ENCODE measurements around the gene RABAC1. TPM values are rescaled to one million over a fixed set of nuclear protein-coding genes. Genes with fewer than 3 reads are reported as not detected.

The RABAC1 gene
- total and polyA plus RNA-seq, 2 experiments from 2014 or later = 405 to 470 TPM

GRCh38 chr19:41932720-41933332 lies 26.3 kb downstream of the RABAC1 start:
- no peaks in the 10 kb centered on the region for H3K9me2 ChIP-seq (ENCODE audit: insufficient read depth)
- no peaks in the 10 kb centered on the region for H3F3A ChIP-seq (ENCODE audit: insufficient read depth)
- in situ Hi-C loops (cut with MboI) = no loop called here
- H4K20me1 ChIP-seq (ENCODE audit: insufficient read depth) = no peaks in the 10 kb centered on the region
- H3K4me2 ChIP-seq (ENCODE audit: unreplicated experiment) = peak overlapping the region; percentile 2
- DNase-seq = peak; percentile 50
- 5 to 6% methylated on average over 28 to 29 of the region's 29 CpGs for WGBS, 2 experiments (ENCODE audit: low coverage in 1 of 2, low lambda C conversion rate in 2 of 2, missing lambda C conversion rate in 2 of 2)
- H3K36me3 ChIP-seq (ENCODE audit: low read depth) = no peaks in the 10 kb centered on the region
- TF ChIP-seq EZH2phosphoT487 (IDR thresholded peaks at IDR 0.05; ENCODE audit: insufficient read depth, low read depth) (no peak), EZH2 (IDR thresholded peaks at IDR 0.05; ENCODE audit: insufficient read depth, poor library complexity, severe bottlenecking) (peak; percentile 42)
- H3K4me3 ChIP-seq = no peak overlapping the region
- H3K79me2 ChIP-seq (ENCODE audit: insufficient read depth) = no peaks in the 10 kb centered on the region
- no peak overlapping the region for H3K9ac ChIP-seq
- H3K9me3 ChIP-seq (ENCODE audit: low read depth) = no peaks in the 10 kb centered on the region
- H3K27me3 ChIP-seq (replicated peaks; ENCODE audit: insufficient read depth) = peaks cover 56% of the 10 kb centered on the region
- no peak overlapping the region for H3K27ac ChIP-seq
- no peak overlapping the region for H2AFZ ChIP-seq
- H3K4me1 ChIP-seq (ENCODE audit: insufficient read depth) = peaks cover 7% of the 10 kb centered on the region

- Histone ChIP-seq H4K20me1 (ENCODE audit: insufficient read depth) (no peaks in the 10 kb centered on the region), H3K4me3 (no peak overlapping the region), H3K9me2 (ENCODE audit: insufficient read depth) (no peaks in the 10 kb centered on the region), H3K4me2 (ENCODE audit: unreplicated experiment) (no peak overlapping the region), H3K9me3 (ENCODE audit: low read depth) (no peaks in the 10 kb centered on the region), H3K79me2 (ENCODE audit: insufficient read depth) (no peaks in the 10 kb centered on the region), H3K27ac (no peak overlapping the region), H3K4me1 (ENCODE audit: insufficient read depth) (peaks cover 7% of the 10 kb centered on the region), H2AFZ (no peak overlapping the region), H3K27me3 (replicated peaks; ENCODE audit: insufficient read depth) (peaks cover 60% of the 10 kb centered on the region), H3K36me3 (ENCODE audit: low read depth) (no peaks in the 10 kb centered on the region), H3F3A (ENCODE audit: insufficient read depth) (no peaks in the 10 kb centered on the region), H3K9ac (no peak overlapping the region)
- in situ Hi-C loops (cut with MboI) = no loop called here
- WGBS, 2 experiments (ENCODE audit: low coverage in 1 of 2, low lambda C conversion rate in 2 of 2, missing lambda C conversion rate in 2 of 2) = 22 to 28% methylated on average over 7 to 11 of the region's 11 CpGs
- TF ChIP-seq EZH2phosphoT487 (IDR thresholded peaks at IDR 0.05; ENCODE audit: insufficient read depth, low read depth) (no peak), EZH2 (IDR thresholded peaks at IDR 0.05; ENCODE audit: insufficient read depth, poor library complexity, severe bottlenecking) (no peak)
- no peak for DNase-seq
These were observed 26.8 kb downstream of the RABAC1 start for GRCh38 chr19:41932259-41932719.

- H3K27me3 ChIP-seq (replicated peaks; ENCODE audit: insufficient read depth) = peaks cover 71% of the 10 kb centered on the region
- peak; percentile 53 for DNase-seq
- no peak overlapping the region for H3K27ac ChIP-seq
- H2AFZ ChIP-seq = no peak overlapping the region
- no peaks in the 10 kb centered on the region for H4K20me1 ChIP-seq (ENCODE audit: insufficient read depth)
- in situ Hi-C loops (cut with MboI) = no loop called here
- H3K4me2 ChIP-seq (ENCODE audit: unreplicated experiment) = no peak overlapping the region
- H3F3A ChIP-seq (ENCODE audit: insufficient read depth) = no peaks in the 10 kb centered on the region
- no peak for TF ChIP-seq EZH2phosphoT487 (IDR thresholded peaks at IDR 0.05; ENCODE audit: insufficient read depth, low read depth)
- no peak for TF ChIP-seq EZH2 (IDR thresholded peaks at IDR 0.05; ENCODE audit: insufficient read depth, poor library complexity, severe bottlenecking)
- H3K79me2 ChIP-seq (ENCODE audit: insufficient read depth) = no peaks in the 10 kb centered on the region
- H3K36me3 ChIP-seq (ENCODE audit: low read depth) = no peaks in the 10 kb centered on the region
- WGBS, 2 experiments (ENCODE audit: low coverage in 1 of 2, low lambda C conversion rate in 2 of 2, missing lambda C conversion rate in 2 of 2) = 4% methylated on average over 17 of the region's 17 CpGs
- H3K9me2 ChIP-seq (ENCODE audit: insufficient read depth) = no peaks in the 10 kb centered on the region
- no peak overlapping the region for H3K4me3 ChIP-seq
- no peak overlapping the region for H3K9ac ChIP-seq
- no peaks in the 10 kb centered on the region for H3K9me3 ChIP-seq (ENCODE audit: low read depth)
- H3K4me1 ChIP-seq (ENCODE audit: insufficient read depth) = peaks cover 2% of the 10 kb centered on the region
These were observed 28.1 kb downstream of the RABAC1 start for GRCh38 chr19:41930926-41931592.

DNA sequence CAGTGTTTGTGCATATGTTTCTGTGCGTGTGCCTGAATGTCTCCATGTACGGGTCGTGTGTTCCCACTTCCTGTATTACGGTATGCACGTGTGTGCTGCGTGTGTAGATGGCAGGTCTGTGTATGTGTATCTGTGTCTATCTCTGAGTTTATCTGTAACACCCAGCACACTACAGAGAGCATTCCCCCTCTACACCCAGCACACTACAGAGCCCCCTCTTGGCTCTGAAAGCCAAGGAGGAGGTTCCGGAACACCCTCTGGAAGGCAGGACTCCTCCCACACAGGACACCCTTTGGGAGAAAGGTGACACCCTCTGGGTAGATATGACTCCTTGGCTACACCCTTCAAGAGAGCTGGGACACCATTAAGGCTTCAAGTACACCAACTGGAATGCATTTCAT lies 28.8 kb downstream of the RABAC1 start:
- Histone ChIP-seq H3K9me3 (ENCODE audit: low read depth) (no peaks in the 10 kb centered on the region), H3K4me1 (ENCODE audit: insufficient read depth) (no peaks in the 10 kb centered on the region), H3K9me2 (ENCODE audit: insufficient read depth) (no peaks in the 10 kb centered on the region), H3K9ac (no peak overlapping the region), H3K4me2 (ENCODE audit: unreplicated experiment) (no peak overlapping the region), H2AFZ (no peak overlapping the region), H3F3A (ENCODE audit: insufficient read depth) (no peaks in the 10 kb centered on the region), H4K20me1 (ENCODE audit: insufficient read depth) (no peaks in the 10 kb centered on the region), H3K79me2 (ENCODE audit: insufficient read depth) (no peaks in the 10 kb centered on the region), H3K27me3 (replicated peaks; ENCODE audit: insufficient read depth) (peaks cover 77% of the 10 kb centered on the region), H3K27ac (no peak overlapping the region), H3K4me3 (no peak overlapping the region), H3K36me3 (ENCODE audit: low read depth) (no peaks in the 10 kb centered on the region)
- DNase-seq = no peak
- in situ Hi-C loops (cut with MboI) = no loop called here
- no peak for TF ChIP-seq EZH2 (IDR thresholded peaks at IDR 0.05; ENCODE audit: insufficient read depth, poor library complexity, severe bottlenecking)
- TF ChIP-seq EZH2phosphoT487 (IDR thresholded peaks at IDR 0.05; ENCODE audit: insufficient read depth, low read depth) = no peak
- WGBS, 2 experiments (ENCODE audit: low coverage in 1 of 2, low lambda C conversion rate in 2 of 2, missing lambda C conversion rate in 2 of 2) = 1 to 3% methylated on average over 7 of the region's 7 CpGs

All from GM23248 (cell line).